Mammary epithelial cell (primary cell): ENCODE measurements around the gene SLC30A3.

ENCODE experiments used
- EZH2 ChIP-seq: IDR thresholded peaks from 2 replicates; pipeline ENCODE4 v1.6.1; 2012; ENCODE audit warnings: low read length, inconsistent platforms, borderline replicate concordance
- TF ChIP-seq, protein P1 (sequence below), 2 donors: IDR thresholded peaks in 1 of 2; conservative IDR thresholded peaks in 1 of 2; 2 replicates each; pipeline ENCODE4 v1.5.1; 2011 to 2012; ENCODE audit warnings: inconsistent platforms in 2 of 2, low read length in 2 of 2, mild to moderate bottlenecking in 2 of 2, control low read depth in 1 of 2, low read depth in 1 of 2; ENCODE audit not compliant: insufficient read depth in 1 of 2; ENCODE audit errors: extremely low read depth in 1 of 2

DNA sequence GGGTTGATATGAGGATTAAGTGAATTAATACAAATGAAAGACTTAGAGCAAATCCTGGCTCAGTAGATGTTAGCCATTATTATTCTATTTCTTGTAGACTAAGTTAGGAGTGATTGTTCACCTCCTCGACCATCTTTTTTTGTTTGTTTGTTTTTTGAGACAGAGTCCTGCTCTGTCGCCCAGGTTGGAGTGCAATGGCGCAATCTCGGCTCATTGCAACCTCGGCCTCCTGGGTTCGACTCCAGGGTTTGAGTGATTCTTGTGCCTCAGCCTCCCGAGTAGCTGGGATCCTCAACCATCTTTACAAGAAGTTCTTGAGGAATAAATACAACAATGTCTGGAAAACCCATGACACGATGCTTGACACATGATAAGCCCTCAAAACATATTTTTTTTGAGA lies 32.1 kb upstream of the SLC30A3 start:
- TF ChIP-seq EZH2, result no peak
- TF ChIP-seq, protein P1, sequence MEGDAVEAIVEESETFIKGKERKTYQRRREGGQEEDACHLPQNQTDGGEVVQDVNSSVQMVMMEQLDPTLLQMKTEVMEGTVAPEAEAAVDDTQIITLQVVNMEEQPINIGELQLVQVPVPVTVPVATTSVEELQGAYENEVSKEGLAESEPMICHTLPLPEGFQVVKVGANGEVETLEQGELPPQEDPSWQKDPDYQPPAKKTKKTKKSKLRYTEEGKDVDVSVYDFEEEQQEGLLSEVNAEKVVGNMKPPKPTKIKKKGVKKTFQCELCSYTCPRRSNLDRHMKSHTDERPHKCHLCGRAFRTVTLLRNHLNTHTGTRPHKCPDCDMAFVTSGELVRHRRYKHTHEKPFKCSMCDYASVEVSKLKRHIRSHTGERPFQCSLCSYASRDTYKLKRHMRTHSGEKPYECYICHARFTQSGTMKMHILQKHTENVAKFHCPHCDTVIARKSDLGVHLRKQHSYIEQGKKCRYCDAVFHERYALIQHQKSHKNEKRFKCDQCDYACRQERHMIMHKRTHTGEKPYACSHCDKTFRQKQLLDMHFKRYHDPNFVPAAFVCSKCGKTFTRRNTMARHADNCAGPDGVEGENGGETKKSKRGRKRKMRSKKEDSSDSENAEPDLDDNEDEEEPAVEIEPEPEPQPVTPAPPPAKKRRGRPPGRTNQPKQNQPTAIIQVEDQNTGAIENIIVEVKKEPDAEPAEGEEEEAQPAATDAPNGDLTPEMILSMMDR (conservative IDR thresholded peaks at IDR 0.05 in 1 of 2, IDR thresholded peaks at IDR 0.05 in 1 of 2; ENCODE audit: extremely low read depth in 1 of 2, insufficient read depth in 1 of 2, low read depth in 1 of 2, low read length in 2 of 2), result no peak
